Activated CD8-positive, alpha-beta T cell treated with anti-CD3 and anti-CD28 coated beads for 36 hours (primary cell): ENCODE data around the gene HECTD4. TPM values are rescaled to one million over a fixed set of nuclear protein-coding genes. Genes with fewer than 3 reads are reported as not detected.
"Not testable (repeated sequence)": the region's sequence is repeated elsewhere in the genome, so short reads cannot be mapped to it uniquely, and the experiment has no call there.

Source experiments
- ATAC-seq: fragments of 200-7000 bp; cut with Tn5 transposase; one replicate; pipeline ENCODE4 v1.10.0; 2021; ENCODE audit warnings: mild to moderate bottlenecking, moderate library complexity
- CTCF ChIA-PET: fragments of 350-600 bp; sonication (Branson Sonifier 250); formaldehyde crosslinking; loops from one replicate; lab custom pipeline; 2021; ENCODE audit warnings: antibody characterized with exemption; lab: Charles Lee
- POLR2A ChIA-PET: fragments of 350-600 bp; sonication (Branson Sonifier 250); formaldehyde crosslinking; loops from one replicate; lab custom pipeline; 2021; ENCODE audit warnings: antibody characterized with exemption; lab: Charles Lee
- DNase-seq: peaks from one replicate; pipeline ENCODE4 v3.0.0-alpha.2; 2020
- H3K27ac Mint-ChIP-seq: one replicate; pipeline ENCODE4 v1.8.0; 2021; ENCODE audit warnings: mild to moderate bottlenecking, mixed read lengths
- H3K27me3 Mint-ChIP-seq: one replicate; pipeline ENCODE4 v1.8.0; 2021; ENCODE audit warnings: mixed read lengths
- H3K36me3 Mint-ChIP-seq: one replicate; pipeline ENCODE4 v1.8.0; 2021; ENCODE audit warnings: low read depth, mixed read lengths
- H3K4me1 Mint-ChIP-seq: one replicate; pipeline ENCODE4 v1.8.0; 2021; ENCODE audit warnings: low read depth, mixed read lengths
- H3K4me3 Mint-ChIP-seq: one replicate; pipeline ENCODE4 v1.8.0; 2021; ENCODE audit warnings: mild to moderate bottlenecking, moderate library complexity, mixed read lengths
- H3K9me3 Mint-ChIP-seq: one replicate; pipeline ENCODE4 v1.8.0; 2021; ENCODE audit warnings: mixed read lengths
- intact Hi-C: fragments of 100-400 bp; cut with micrococcal nuclease; formaldehyde crosslinking; loops from one replicate; pipeline ENCODE4 v1.10.0; 2022
- microRNA-seq: library from miRNA; unstranded; fragments of <30 nt; microRNA quantifications from one replicate; pipeline ENCODE4 v1.2.0, GENCODE V29; 2022; ENCODE audit warnings: borderline microRNAs expressed, borderline replicate concordance
- total RNA-seq, 2 experiments: library from RNA; stranded (reverse); gene quantifications; one replicate each; pipeline ENCODE4 v1.2.3, GENCODE V29; 2021
- TF ChIP-seq, protein P1 (sequence below): fragments of 200-600 bp; IDR thresholded peaks from one replicate; pipeline ENCODE4 v1.8.0; 2022; ENCODE audit warnings: antibody characterized with exemption, mild to moderate bottlenecking

Gene HECTD4
- total RNA-seq, 2 experiments from 2014 or later, result 18.2 to 22.6 TPM

DNA sequence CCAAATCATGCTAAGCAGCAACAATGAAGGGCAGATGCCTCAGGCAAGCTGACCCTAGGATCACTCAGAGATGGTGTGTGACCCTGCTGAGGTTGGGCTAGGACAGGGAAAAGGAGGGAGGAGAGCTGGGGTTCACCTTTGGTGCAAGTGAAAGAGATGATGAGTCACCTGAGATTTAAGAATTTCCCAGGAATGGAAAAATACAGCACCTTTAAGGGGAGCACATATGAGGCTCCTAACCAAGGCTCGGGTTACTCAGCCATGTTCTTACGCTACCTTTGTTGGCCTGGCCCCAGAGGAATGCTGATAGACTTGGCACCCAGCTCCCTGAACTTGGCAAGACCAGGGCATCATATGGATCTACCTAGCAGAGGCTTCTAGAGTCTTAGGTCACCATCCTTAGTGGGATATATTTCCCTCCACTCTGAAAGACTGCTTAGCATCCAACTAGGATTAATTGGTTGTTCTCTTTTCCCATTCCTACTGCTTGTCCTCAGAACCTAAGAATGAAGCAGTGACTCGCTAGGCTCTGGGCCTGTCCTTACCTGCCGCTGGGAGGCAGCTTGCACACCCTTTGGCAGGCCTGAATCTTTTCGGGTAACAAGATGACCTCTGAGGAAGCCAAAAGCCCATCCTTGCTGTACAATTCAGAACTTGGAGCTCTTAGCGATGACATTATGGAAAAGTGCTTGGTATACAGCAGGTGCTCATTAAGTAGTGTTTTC is 269.7 kb downstream of the HECTD4 start:
- Mint-ChIP-seq H3K4me1 (peaks cover 29% of the 10 kb centered on the region), H3K4me3 (no peak overlapping the region), H3K27ac (peak overlapping the region; percentile 7), H3K27me3 (no peaks in the 10 kb centered on the region), H3K36me3 (peaks cover 1% of the 10 kb centered on the region), H3K9me3 (no peaks in the 10 kb centered on the region)
- TF ChIP-seq, protein P1, sequence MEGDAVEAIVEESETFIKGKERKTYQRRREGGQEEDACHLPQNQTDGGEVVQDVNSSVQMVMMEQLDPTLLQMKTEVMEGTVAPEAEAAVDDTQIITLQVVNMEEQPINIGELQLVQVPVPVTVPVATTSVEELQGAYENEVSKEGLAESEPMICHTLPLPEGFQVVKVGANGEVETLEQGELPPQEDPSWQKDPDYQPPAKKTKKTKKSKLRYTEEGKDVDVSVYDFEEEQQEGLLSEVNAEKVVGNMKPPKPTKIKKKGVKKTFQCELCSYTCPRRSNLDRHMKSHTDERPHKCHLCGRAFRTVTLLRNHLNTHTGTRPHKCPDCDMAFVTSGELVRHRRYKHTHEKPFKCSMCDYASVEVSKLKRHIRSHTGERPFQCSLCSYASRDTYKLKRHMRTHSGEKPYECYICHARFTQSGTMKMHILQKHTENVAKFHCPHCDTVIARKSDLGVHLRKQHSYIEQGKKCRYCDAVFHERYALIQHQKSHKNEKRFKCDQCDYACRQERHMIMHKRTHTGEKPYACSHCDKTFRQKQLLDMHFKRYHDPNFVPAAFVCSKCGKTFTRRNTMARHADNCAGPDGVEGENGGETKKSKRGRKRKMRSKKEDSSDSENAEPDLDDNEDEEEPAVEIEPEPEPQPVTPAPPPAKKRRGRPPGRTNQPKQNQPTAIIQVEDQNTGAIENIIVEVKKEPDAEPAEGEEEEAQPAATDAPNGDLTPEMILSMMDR, result no peak
- ATAC-seq, result no peak
- intact Hi-C loops, result no loop called here
- POLR2A ChIA-PET, result interaction anchor here (0.6 to 7.6 kb wide), 3 partner anchors 12 to 263 kb away, joined by 3 to 67 read pairs (median 5); partner anchors contain the start of gene TRAFD1
- peak; percentile 11 for DNase-seq
- CTCF ChIA-PET, result interaction anchor here (1.1 to 1.8 kb wide), 2 partner anchors 9 to 18 kb away, joined by 4 read pairs; no protein-coding TSS in a partner anchor

DNA sequence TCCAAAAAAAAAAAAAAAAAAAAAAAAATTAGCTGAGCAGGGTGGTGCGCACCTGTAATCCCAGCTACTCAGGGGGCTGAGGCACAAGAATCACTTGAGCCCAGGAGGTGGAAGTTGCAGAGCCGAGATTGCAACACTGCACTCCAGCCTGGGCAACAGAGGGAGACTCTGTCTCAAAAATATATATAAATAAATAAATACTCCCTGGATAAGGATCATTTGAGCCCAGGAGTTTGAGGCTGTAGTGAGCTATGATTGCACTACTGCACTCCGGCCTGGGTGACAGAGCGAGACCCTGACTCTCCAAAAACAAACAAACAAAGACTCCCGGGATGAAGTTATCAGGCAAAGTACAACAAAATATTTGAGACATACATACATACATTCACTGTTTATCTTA is 270.3 kb downstream of the HECTD4 start:
- Mint-ChIP-seq H3K9me3 (no peaks in the 10 kb centered on the region), H3K36me3 (peaks cover 8% of the 10 kb centered on the region), H3K4me1 (peaks cover 32% of the 10 kb centered on the region), H3K27ac (no peak overlapping the region), H3K4me3 (no peak overlapping the region), H3K27me3 (no peaks in the 10 kb centered on the region)
- POLR2A ChIA-PET, result interaction anchor here (0.6 to 7.6 kb wide), 2 partner anchors 13 to 262 kb away, joined by 3 to 67 read pairs; partner anchors contain the start of gene TRAFD1
- intact Hi-C loops, result no loop called here
- TF ChIP-seq, protein P1, result no peak
- DNase-seq, result no peak
- ATAC-seq, result no peak
- CTCF ChIA-PET, result interaction anchor here (1.1 to 1.8 kb wide), 2 partner anchors 10 to 19 kb away, joined by 4 read pairs; no protein-coding TSS in a partner anchor

DNA sequence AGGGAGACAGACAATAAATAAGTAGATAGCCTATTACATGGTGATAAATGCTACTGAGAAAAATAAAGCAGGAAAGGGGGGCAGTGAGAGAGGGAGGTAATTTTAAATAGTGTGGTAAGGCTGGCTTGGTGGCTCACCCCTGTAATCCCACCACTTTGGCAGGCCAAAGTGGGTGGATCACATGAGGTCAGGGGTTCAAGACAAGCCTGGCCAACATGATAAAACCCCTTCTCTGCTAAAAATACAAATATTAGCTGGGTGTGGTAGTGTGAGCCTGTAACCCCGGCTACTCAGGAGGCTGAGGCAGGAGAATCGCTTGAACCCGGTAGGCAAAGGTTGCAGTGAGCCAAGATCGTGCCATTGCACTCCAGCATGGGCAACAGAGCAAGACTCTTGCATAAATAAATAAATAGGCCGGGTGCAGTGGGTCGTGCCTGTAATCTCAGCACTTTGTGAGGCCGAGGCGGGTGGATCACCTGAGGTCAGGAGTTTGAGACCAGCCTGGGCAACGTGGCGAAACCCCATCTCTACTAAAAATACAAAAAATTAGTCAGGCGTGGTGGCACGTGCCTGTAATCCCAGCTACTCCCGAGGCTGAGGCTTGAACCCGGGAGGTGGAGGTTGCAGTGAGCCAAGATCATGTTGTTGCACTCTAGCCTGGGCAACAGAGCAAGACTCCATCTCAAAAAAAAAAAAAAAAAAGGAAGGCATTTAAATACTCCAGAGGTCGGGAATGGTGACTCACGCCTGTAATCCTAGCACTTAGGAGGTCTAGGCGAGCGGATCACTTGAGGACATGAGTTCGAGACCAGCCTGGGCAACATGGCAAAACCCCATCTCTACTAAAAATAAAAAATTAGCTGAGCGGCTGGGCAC is 271.2 kb downstream of the HECTD4 start:
- H3K27ac Mint-ChIP-seq, result peak overlapping the region; percentile 75
- CTCF ChIA-PET, result interaction anchor here (1.8 kb wide), 1 partner anchor 20 kb away, joined by 4 read pairs; no protein-coding TSS in a partner anchor
- ATAC-seq, H3K27me3 Mint-ChIP-seq, H3K9me3 Mint-ChIP-seq, DNase-seq, H3K4me3 Mint-ChIP-seq, intact Hi-C loops: not testable (repeated sequence)
- POLR2A ChIA-PET, result interaction anchor here (5.6 to 7.6 kb wide), 2 partner anchors 14 to 20 kb away, joined by 64 to 67 read pairs; partner anchors contain the start of gene TRAFD1
- H3K36me3 Mint-ChIP-seq, result peaks cover 13% of the 10 kb centered on the region
- peaks cover 35% of the 10 kb centered on the region for H3K4me1 Mint-ChIP-seq

Small RNA genes lying within 50 kb of the gene (microRNA-seq; reads per million reads assigned to microRNA genes)
- gene MIR6861, result not detected

Other genes with a start within 250 kb of the HECTD4 start
- gene RPL6, start 27.2 kb upstream of the HECTD4 start, total RNA-seq, result 1,000 to 10,000 TPM; 1,954 to 1,972 TPM
- gene PTPN11, start 36.5 kb upstream of the HECTD4 start, total RNA-seq, result 100 to 1,000 TPM; 131 to 142 TPM